ENCODE data around the gene DDN. TPM values are rescaled to one million over a fixed set of nuclear protein-coding genes. Genes with fewer than 3 reads are reported as not detected.

DDN gene
- total RNA-seq: 1.0 TPM

DNA sequence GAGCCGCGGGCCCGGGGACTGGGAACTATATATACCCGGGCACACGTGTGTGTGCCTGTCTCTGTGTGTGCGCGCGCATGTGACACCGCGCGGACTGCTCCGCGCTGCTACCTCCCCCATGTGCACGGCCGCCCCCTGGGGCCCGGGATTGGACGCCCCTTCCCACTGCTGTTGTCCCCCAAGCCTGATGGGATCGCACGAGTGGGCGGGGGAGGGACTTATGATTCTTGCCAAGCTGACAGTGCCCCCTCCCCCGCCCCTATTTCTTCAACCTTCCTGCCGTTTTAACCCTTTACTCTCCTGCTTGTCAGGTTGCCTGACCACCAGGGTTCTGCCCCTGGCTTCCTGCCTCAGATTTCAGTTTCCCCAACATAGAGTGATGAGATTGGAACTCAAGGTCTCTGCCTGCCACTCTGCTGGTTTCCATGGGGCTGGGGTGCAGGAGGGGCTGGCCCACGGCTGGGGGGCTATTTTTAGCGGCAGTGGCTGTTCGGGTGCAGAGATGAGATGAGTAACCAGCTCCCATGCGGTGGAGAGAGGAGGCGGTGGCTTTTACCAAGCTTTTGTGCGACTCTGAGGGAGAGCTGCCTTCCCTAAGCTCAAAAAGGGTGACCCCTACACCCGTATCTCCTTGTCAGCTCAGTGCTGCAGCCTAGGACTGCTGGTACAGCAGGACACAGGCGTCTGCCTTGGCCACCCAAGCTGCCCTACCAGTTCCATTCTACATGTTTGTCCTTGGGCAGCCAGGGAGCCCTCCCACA is at the start of gene DDN:
DDN (minus strand) TSS at position 5 of the 761 bp plus-strand sequence. CDS start 88 bp downstream, outside the sequence.

GRCh38 chr12:49018261-49019119 is 19.3 kb upstream of the DDN start, which contains the start of gene PRKAG1:
Gene PRKAG1 (minus strand): TSS chr12:49018776. CDS start chr12:49018740, 36 bp downstream.

GRCh38 chr12:48978291-48978740 is 20.9 kb downstream of the DDN start, which contains the start of gene WNT1:
Gene WNT1 (plus strand): TSS chr12:48978322. CDS start chr12:48978651, 329 bp downstream.

GRCh38 chr12:48957141-48958048 is 41.8 kb downstream of the DDN start, which contains the start of gene ARF3:
Gene ARF3 (minus strand): TSS chr12:48957487. CDS start chr12:48941095, 16,392 bp downstream.

Other genes starting within 250 kb of the DDN start
- gene ADCY6, start 210.3 kb downstream of the DDN start, total RNA-seq: 50.1 TPM
- gene CACNB3, start 180.9 kb downstream of the DDN start, total RNA-seq: 20.6 TPM
- 82.1 TPM for gene DDX23, start 147.2 kb downstream of the DDN start, total RNA-seq
- 2.3 TPM for gene RND1, start 133.5 kb downstream of the DDN start, total RNA-seq
- 9.0 TPM for gene FKBP11, start 73.9 kb downstream of the DDN start, total RNA-seq
- 50.5 TPM for gene ARF3, start 41.9 kb downstream of the DDN start, total RNA-seq
- 2.0 TPM for gene WNT10B, start 27.6 kb downstream of the DDN start, total RNA-seq
- gene WNT1, start 21.1 kb downstream of the DDN start, total RNA-seq: not detected
- gene PRKAG1, start 19.4 kb upstream of the DDN start, total RNA-seq: 35.6 TPM
- gene KMT2D, start 61.4 kb upstream of the DDN start, total RNA-seq: 81.4 TPM
- 0.77 TPM for gene RHEBL1, start 70.6 kb upstream of the DDN start, total RNA-seq
- 1.4 TPM for gene DHH, start 95.4 kb upstream of the DDN start, total RNA-seq
- 77.6 TPM for gene LMBR1L, start 111.5 kb upstream of the DDN start, total RNA-seq
- gene TUBA1B, start 132.0 kb upstream of the DDN start, total RNA-seq: 786 TPM
- 1,127 TPM for gene TUBA1A, start 189.7 kb upstream of the DDN start, total RNA-seq

Data from camera-type eye (tissue), 1 donor.